Common myeloid progenitor, CD34-positive (primary cell): ENCODE measurements around the gene TEDDM1.

Experiments used
- CTCF ChIA-PET: fragments of 350-600 bp; sonication (Branson Sonifier 250); formaldehyde crosslinking; loops from one replicate; lab custom pipeline; 2021; ENCODE audit warnings: antibody characterized with exemption; lab: Charles Lee
- POLR2A ChIA-PET: fragments of 350-600 bp; sonication (Branson Sonifier 250); formaldehyde crosslinking; loops from one replicate; lab custom pipeline; 2021; ENCODE audit warnings: antibody characterized with exemption; lab: Charles Lee
- DNase-seq, 3 donors: peaks; one replicate each; pipeline versions ENCODE4 v3.0.0 to v3.0.0-alpha.2; 2013
- H3K27ac ChIP-seq, 2 experiments: 1 replicate in 1 of 2; 2 replicates in 1 of 2; pipeline ENCODE4 v1.7.0; 2013; ENCODE audit warnings: inconsistent platforms in 2 of 2, low read length in 2 of 2, mild to moderate bottlenecking in 2 of 2, low read depth in 1 of 2, moderate library complexity in 1 of 2; ENCODE audit not compliant: severe bottlenecking in 2 of 2, insufficient read depth in 1 of 2, poor library complexity in 1 of 2
- H3K27me3 ChIP-seq, 5 experiments: replicated peaks in 2 of 5; 1 replicate in 3 of 5; 2 replicates in 2 of 5; pipeline versions ENCODE4 v1.6.1 to v1.7.0; 2013; ENCODE audit warnings: low read length in 4 of 5, mild to moderate bottlenecking in 2 of 5, moderate library complexity in 2 of 5, inconsistent platforms in 1 of 5; ENCODE audit not compliant: insufficient read depth in 5 of 5, control insufficient read depth in 4 of 5
- H3K36me3 ChIP-seq, 4 experiments: 1 replicate in 2 of 4; 2 replicates in 2 of 4; pipeline versions ENCODE4 v1.6.1 to v1.7.0; 2013; ENCODE audit warnings: low read length in 3 of 4, control low read depth in 1 of 4, mild to moderate bottlenecking in 1 of 4; ENCODE audit not compliant: control insufficient read depth in 4 of 4, insufficient read depth in 4 of 4
- H3K4me1 ChIP-seq, 4 experiments: 1 replicate in 3 of 4; 2 replicates in 1 of 4; pipeline versions ENCODE4 v1.6.1 to v1.7.1; 2013; ENCODE audit warnings: low read length in 3 of 4, mild to moderate bottlenecking in 3 of 4, control low read depth in 1 of 4, inconsistent platforms in 1 of 4, moderate library complexity in 1 of 4; ENCODE audit not compliant: control insufficient read depth in 4 of 4, insufficient read depth in 4 of 4; ENCODE audit errors: control extremely low read depth in 1 of 4
- H3K4me3 ChIP-seq, 7 experiments: 1 replicate in 4 of 7; 2 replicates in 3 of 7; pipeline versions ENCODE4 v1.5.1 to v1.7.0; 2013; ENCODE audit warnings: mild to moderate bottlenecking in 7 of 7, low read length in 6 of 7, moderate library complexity in 6 of 7, inconsistent platforms in 2 of 7, low read depth in 2 of 7, control low read depth in 1 of 7; ENCODE audit not compliant: insufficient read depth in 4 of 7, control insufficient read depth in 1 of 7; ENCODE audit errors: extremely low read depth in 1 of 7
- H3K9me3 ChIP-seq, 5 experiments: 1 replicate in 4 of 5; 2 replicates in 1 of 5; pipeline versions ENCODE4 v1.6.1 to v1.7.1; 2013; ENCODE audit warnings: low read length in 4 of 5, mild to moderate bottlenecking in 2 of 5, inconsistent platforms in 1 of 5, low read depth in 1 of 5, moderate library complexity in 1 of 5; ENCODE audit not compliant: control insufficient read depth in 4 of 5, insufficient read depth in 2 of 5; ENCODE audit errors: control extremely low read depth in 1 of 5
- WGBS: methylation state at CpG from one replicate; pipeline ENCODE4 v1.1.5; 2013; ENCODE audit not compliant: insufficient coverage; 5-methylcytosine and 5-hydroxymethylcytosine counted together

The TEDDM1 gene

DNA sequence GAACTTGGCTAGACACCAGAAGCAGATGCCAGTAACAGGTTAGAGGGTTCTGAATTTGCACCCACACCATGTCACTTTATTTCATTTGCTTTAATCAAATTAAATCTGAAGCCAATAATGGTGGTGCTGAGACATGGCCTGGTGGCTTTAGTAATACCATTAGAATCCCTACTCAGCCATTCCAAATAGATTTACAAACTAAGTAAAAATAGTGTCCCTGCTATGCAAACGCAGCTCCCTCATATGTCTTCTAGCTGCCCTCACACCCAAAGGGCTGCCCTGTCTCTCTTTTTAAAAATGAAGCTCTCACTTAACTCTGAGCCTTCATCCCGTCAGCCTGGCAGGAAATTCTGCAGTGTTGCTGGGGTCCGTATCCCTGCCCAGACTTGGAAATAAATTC is 29.9 kb downstream of the TEDDM1 start:
- Histone ChIP-seq H3K9me3 (no peaks in the 10 kb centered on the region), H3K27ac (no peak overlapping the region), H3K4me3 (no peak overlapping the region), H3K36me3 (no peaks in the 10 kb centered on the region), H3K4me1 (no peaks in the 10 kb centered on the region), H3K27me3 (no peaks in the 10 kb centered on the region)
- no peak for DNase-seq
- ChIA-PET POLR2A (no interaction called here), CTCF (interaction anchor here (0.8 to 1.4 kb wide), 3 partner anchors 9 to 27 kb away, joined by 3 to 5 read pairs (median 3); no protein-coding TSS in a partner anchor)
- WGBS, result 67% methylated on average over 3 of the region's 3 CpGs

DNA sequence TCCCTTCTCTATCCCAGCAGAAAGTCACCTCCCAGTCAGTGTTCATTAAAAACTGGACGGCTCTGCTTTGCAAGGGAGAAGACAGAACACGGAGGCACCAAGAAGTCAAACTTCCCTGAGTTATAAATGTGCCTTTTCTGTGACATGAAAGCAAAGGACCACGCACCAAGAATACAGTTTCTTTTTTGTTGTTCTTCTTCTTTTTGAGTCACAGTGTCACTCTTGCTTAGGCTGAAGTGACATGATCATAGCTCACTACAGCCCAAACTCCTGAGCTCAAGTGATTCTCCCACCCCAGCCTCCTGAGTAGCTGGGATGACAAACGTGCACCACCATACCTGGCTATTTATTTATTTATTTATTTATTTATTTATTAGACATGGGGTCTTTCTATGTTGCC is 31.6 kb downstream of the TEDDM1 start:
- H3K4me1 ChIP-seq, result no peaks in the 10 kb centered on the region
- DNase-seq, result no peak
- H3K27ac ChIP-seq, result no peak overlapping the region
- ChIA-PET CTCF (no interaction called here), POLR2A (no interaction called here)
- 88% methylated on average over 2 of the region's 4 CpGs for WGBS
- no peaks in the 10 kb centered on the region for H3K9me3 ChIP-seq
- H3K4me3 ChIP-seq, result no peak overlapping the region
- no peaks in the 10 kb centered on the region for H3K27me3 ChIP-seq
- H3K36me3 ChIP-seq, result no peaks in the 10 kb centered on the region

DNA sequence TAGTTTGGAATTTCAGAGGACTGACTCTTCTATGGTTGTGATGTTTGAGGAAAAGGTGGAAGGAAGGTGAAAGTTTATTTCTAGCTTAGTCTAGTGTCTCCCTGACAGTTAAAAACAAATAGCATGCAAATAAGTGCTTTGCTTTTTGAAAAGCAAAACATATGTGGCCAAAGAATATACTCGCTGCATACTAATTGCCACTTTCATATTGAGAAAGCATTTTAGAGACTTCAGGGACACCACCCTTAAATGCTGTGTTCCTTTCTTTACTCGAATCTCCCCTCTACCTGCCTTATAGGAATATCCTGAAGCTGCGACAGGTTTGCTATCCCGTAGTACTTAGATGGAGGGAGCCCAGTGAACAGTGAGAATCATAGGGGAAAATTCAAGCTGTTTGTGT is 32.1 kb downstream of the TEDDM1 start:
- Histone ChIP-seq H3K9me3 (no peaks in the 10 kb centered on the region), H3K27me3 (no peaks in the 10 kb centered on the region), H3K4me1 (no peaks in the 10 kb centered on the region), H3K36me3 (no peaks in the 10 kb centered on the region), H3K4me3 (no peak overlapping the region), H3K27ac (no peak overlapping the region)
- 100% methylated on average over 3 of the region's 4 CpGs for whole genome bisulfite sequencing
- CTCF ChIA-PET, result no interaction called here
- no peak for DNase-seq
- POLR2A ChIA-PET, result no interaction called here

DNA sequence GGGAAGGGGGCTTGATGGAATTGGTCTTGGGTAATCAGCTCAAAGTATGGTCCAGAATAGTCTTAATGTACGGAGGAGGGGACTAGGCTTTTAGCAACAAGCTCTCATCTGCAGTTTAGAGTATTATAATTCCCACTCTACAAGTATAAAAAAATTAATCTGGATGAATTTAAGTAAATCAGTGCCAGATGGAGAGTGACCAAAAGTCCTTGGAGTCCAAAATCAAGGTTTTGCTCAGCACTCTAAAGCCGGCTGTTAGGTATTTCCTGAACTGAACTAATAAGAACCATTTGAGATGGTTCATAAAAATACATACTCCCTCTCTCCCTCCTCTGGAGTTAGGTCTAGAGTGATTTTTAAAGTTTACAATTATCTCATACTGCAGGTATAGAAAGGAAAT is 32.5 kb downstream of the TEDDM1 start:
- no CpG with 5 or more reads among the region's 2 CpGs for WGBS
- CTCF ChIA-PET, result no interaction called here

DNA sequence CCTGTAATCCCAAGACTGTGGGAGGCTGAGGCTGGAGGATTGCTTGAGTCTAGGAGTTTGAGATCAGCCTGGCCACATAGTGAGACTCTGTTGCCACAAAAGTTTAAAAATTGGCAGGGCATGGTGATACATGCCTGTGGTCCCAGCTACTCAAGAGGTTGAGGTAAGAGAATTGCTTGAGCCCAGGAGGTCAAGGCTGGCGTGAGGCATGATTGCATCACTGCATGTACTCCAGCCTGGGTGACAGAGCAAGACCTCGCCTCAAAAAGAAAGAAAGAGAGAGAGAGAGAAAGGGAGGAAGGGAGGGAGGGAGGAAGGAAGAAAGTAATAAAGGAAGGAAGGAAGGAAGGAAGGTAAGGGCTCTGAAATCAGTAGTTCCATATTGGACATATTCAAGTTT is 33.9 kb downstream of the TEDDM1 start:
- Histone ChIP-seq H3K9me3 (no peaks in the 10 kb centered on the region), H3K27ac (no peak overlapping the region), H3K4me3 (no peak overlapping the region), H3K36me3 (no peaks in the 10 kb centered on the region), H3K4me1 (no peaks in the 10 kb centered on the region), H3K27me3 (no peaks in the 10 kb centered on the region)
- DNase-seq, result no peak
- ChIA-PET CTCF (no interaction called here), POLR2A (no interaction called here)
- WGBS, result 94% methylated on average over 2 of the region's 2 CpGs

More for the DNA sequence above, 32.5 kb downstream of the TEDDM1 start:
- Histone ChIP-seq H3K36me3 (no peaks in the 10 kb centered on the region), H3K4me3 (no peak overlapping the region), H3K27me3 (no peaks in the 10 kb centered on the region), H3K27ac (no peak overlapping the region), H3K9me3 (no peaks in the 10 kb centered on the region), H3K4me1 (no peaks in the 10 kb centered on the region)
- DNase-seq, result no peak
- POLR2A ChIA-PET, result interaction anchor here (0.7 kb wide), 1 partner anchor 24 kb away, joined by 6 read pairs; no protein-coding TSS in a partner anchor

DNA sequence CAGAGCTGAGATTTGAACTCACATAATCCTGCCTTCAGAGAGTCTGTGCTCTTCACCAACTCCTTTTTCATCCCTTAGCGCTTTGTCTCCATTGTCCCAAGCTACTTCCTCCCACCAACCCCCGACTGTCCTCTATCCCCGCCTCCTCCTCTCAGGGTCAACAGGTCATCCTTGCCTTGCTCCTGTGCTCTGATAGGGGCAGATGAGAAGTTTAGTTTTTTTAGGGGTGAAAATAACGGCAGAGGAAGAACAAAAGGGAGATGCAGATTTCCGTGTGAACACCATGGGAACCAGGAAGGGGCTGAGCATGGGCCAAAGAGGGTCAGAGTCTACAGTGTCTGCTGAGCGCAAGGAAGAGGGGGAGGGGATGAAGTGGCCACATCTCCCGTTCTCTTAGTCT is 40.8 kb downstream of the TEDDM1 start:
- no peaks in the 10 kb centered on the region for H3K4me1 ChIP-seq
- H3K4me3 ChIP-seq, result no peak overlapping the region
- DNase-seq, result no peak
- POLR2A ChIA-PET, result interaction anchor here (0.8 kb wide), 1 partner anchor 13 kb away, joined by 3 read pairs; no protein-coding TSS in a partner anchor
- H3K27ac ChIP-seq, result no peak overlapping the region
- H3K9me3 ChIP-seq, result no peaks in the 10 kb centered on the region
- no peaks in the 10 kb centered on the region for H3K36me3 ChIP-seq
- 79% methylated on average over 4 of the region's 7 CpGs for WGBS
- CTCF ChIA-PET, result no interaction called here
- H3K27me3 ChIP-seq, result no peaks in the 10 kb centered on the region

DNA sequence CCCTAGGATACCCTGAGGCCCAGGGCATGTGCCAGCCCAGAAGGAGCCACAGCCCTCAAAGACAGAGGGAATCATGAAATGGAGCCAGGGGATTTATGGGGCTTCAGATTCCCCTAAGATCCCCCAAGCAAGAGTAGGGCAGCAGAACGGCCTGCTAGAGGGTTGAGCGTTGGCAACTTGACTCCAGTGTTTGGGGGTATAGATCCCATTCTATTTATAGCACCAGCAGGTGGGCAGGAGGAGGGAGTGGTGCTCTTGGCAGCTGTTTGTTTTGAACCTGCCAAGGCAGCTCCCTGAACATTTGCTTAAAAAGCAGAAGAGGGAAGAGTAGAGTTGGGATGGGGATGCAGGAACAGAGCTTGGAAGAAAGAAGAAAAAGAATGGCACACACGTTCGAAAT is 42.6 kb downstream of the TEDDM1 start:
- H3K4me1 ChIP-seq, result no peaks in the 10 kb centered on the region
- no peaks in the 10 kb centered on the region for H3K36me3 ChIP-seq
- ChIA-PET CTCF (no interaction called here), POLR2A (no interaction called here)
- H3K9me3 ChIP-seq, result no peaks in the 10 kb centered on the region
- H3K27me3 ChIP-seq, result no peaks in the 10 kb centered on the region
- no peak for DNase-seq
- WGBS, result 100% methylated on average over 1 of the region's 4 CpGs
- H3K27ac ChIP-seq, result no peak overlapping the region
- no peak overlapping the region for H3K4me3 ChIP-seq
